GM23338 (cell line): Measurements from ENCODE around the gene CYP2J2. TPM values are rescaled to one million over a fixed set of nuclear protein-coding genes. Genes with fewer than 3 reads are reported as not detected.

Source experiments
- ATAC-seq: fragments of 200-7000 bp; cut with Tn5 transposase; 3 replicates; pipeline ENCODE4 v1.9.1; 2020
- DNase-seq: peaks from one replicate; pipeline ENCODE4 v3.0.0-alpha.2; 2015; ENCODE audit warnings: low spot score
- H2AFZ ChIP-seq: fragments of 200-600 bp; sonication (generic); 2 replicates; pipeline ENCODE4 v1.8.0; 2016; ENCODE audit warnings: antibody characterized with exemption, mild to moderate bottlenecking, moderate library complexity
- H3F3A ChIP-seq: fragments of 200-600 bp; sonication (generic); replicated peaks from 2 replicates; pipeline ENCODE4 v1.8.0; 2017; ENCODE audit warnings: antibody characterized with exemption, mixed run types, low read depth
- H3K27ac ChIP-seq: fragments of 200-600 bp; sonication (generic); 2 replicates; pipeline ENCODE4 v1.6.1; 2016; ENCODE audit warnings: low read depth
- H3K27me3 ChIP-seq: fragments of 200-600 bp; sonication (generic); 2 replicates; pipeline ENCODE4 v1.8.0; 2016; ENCODE audit warnings: mild to moderate bottlenecking, mixed run types, moderate library complexity; ENCODE audit not compliant: insufficient read depth
- H3K36me3 ChIP-seq: fragments of 200-600 bp; sonication (generic); 2 replicates; pipeline ENCODE4 v1.8.0; 2016; ENCODE audit warnings: mild to moderate bottlenecking; ENCODE audit not compliant: insufficient read depth
- H3K4me1 ChIP-seq: fragments of 200-600 bp; sonication (generic); 2 replicates; pipeline ENCODE4 v1.8.0; 2016; ENCODE audit warnings: mild to moderate bottlenecking, moderate library complexity; ENCODE audit not compliant: insufficient read depth
- H3K4me2 ChIP-seq: fragments of 200-600 bp; sonication (generic); 2 replicates; pipeline ENCODE4 v1.7.1; 2017; ENCODE audit warnings: mixed run types
- H3K4me3 ChIP-seq: fragments of 200-600 bp; sonication (generic); 2 replicates; pipeline ENCODE4 v1.6.1; 2016; ENCODE audit warnings: mixed run types
- H3K79me2 ChIP-seq: fragments of 200-600 bp; sonication (generic); replicated peaks from 2 replicates; pipeline ENCODE4 v1.8.0; 2017; ENCODE audit warnings: mild to moderate bottlenecking; ENCODE audit not compliant: insufficient read depth
- H3K9me2 ChIP-seq: fragments of 200-600 bp; sonication (generic); 2 replicates; pipeline ENCODE4 v1.8.0; 2017; ENCODE audit not compliant: insufficient read depth
- H4K20me1 ChIP-seq: fragments of 200-600 bp; sonication (generic); replicated peaks from 2 replicates; pipeline ENCODE4 v1.8.0; 2017; ENCODE audit warnings: mild to moderate bottlenecking; ENCODE audit not compliant: insufficient read depth
- H3K27ac Mint-ChIP-seq: 2 replicates; pipeline ENCODE4 v1.8.0; 2020; ENCODE audit warnings: inconsistent platforms, mild to moderate bottlenecking, moderate library complexity, mixed read lengths
- H3K27me3 Mint-ChIP-seq: 3 replicates; pipeline ENCODE4 v1.8.0; 2022; ENCODE audit warnings: low read depth, mild to moderate bottlenecking, moderate library complexity, mixed read lengths, inconsistent platforms; ENCODE audit not compliant: insufficient read depth, poor library complexity
- H3K36me3 Mint-ChIP-seq: 3 replicates; pipeline ENCODE4 v1.8.0; 2021; ENCODE audit warnings: low read depth, mild to moderate bottlenecking, inconsistent platforms, moderate library complexity, mixed read lengths
- H3K4me1 Mint-ChIP-seq: 3 replicates; pipeline ENCODE4 v1.8.0; 2020; ENCODE audit warnings: mild to moderate bottlenecking, inconsistent platforms, mixed read lengths
- H3K4me3 Mint-ChIP-seq: 3 replicates; pipeline ENCODE4 v1.8.0; 2021; ENCODE audit warnings: moderate library complexity, mild to moderate bottlenecking, inconsistent platforms, mixed read lengths
- H3K9me3 Mint-ChIP-seq: 3 replicates; pipeline ENCODE4 v1.8.0; 2020; ENCODE audit warnings: moderate library complexity, mild to moderate bottlenecking, inconsistent platforms, mixed read lengths
- CREB1 ChIP-seq: fragments of 250-450 bp; sonication (Bioruptor Pico); IDR thresholded peaks from 2 replicates; pipeline ENCODE4 v1.5.0; 2020; ENCODE audit warnings: low read depth, mild to moderate bottlenecking, moderate library complexity
- EZH2 ChIP-seq: fragments of 200-600 bp; sonication (generic); IDR thresholded peaks from one replicate; pipeline ENCODE4 v1.8.0; 2017; ENCODE audit warnings: antibody characterized with exemption, mild to moderate bottlenecking, low read depth; ENCODE audit not compliant: unreplicated experiment
- EZH2phosphoT487 ChIP-seq: fragments of 200-600 bp; sonication (generic); IDR thresholded peaks from one replicate; pipeline ENCODE4 v1.8.1; 2018; ENCODE audit warnings: antibody characterized with exemption; ENCODE audit not compliant: unreplicated experiment
- JUNB ChIP-seq: IDR thresholded peaks from one replicate; pipeline ENCODE4 v1.6.1; 2016; ENCODE audit warnings: antibody characterized with exemption; ENCODE audit not compliant: unreplicated experiment
- NANOG ChIP-seq: IDR thresholded peaks from 2 replicates; pipeline ENCODE4 v1.6.1; 2016; ENCODE audit warnings: antibody characterized with exemption, borderline replicate concordance
- POLR2AphosphoS5 ChIP-seq: IDR thresholded peaks from 2 replicates; pipeline ENCODE4 v1.6.1; 2016; ENCODE audit warnings: antibody characterized with exemption, low read depth
- polyA plus RNA-seq: library from polyadenylated mRNA; unstranded; fragments of >200 nt; fragmentation: Nextera tagmentation; extraction: Ambion mirVana; gene quantifications from 2 replicates; pipeline ENCODE4 v1.2.1, GENCODE V29; 2016
- total RNA-seq: library from RNA; depleted of rRNA; stranded (reverse); fragments of >200 nt; shearing (Covaris generic); gene quantifications from 2 replicates; pipeline ENCODE4 v1.2.3, GENCODE V29; 2014
- TF ChIP-seq, protein P1 (sequence below): fragments of 250-450 bp; sonication (Bioruptor Pico); IDR thresholded peaks from 2 replicates; pipeline ENCODE4 v1.5.0; 2020; ENCODE audit warnings: mild to moderate bottlenecking, moderate library complexity
- TF ChIP-seq, protein P2 (sequence below), 2 experiments: fragments of 200-600 bp in 1 of 2; sonication (generic) in 1 of 2; conservative IDR thresholded peaks; 2 replicates each; pipeline versions ENCODE4 v1.5.1 to v1.6.1; 2016 to 2017; ENCODE audit warnings: antibody characterized with exemption in 2 of 2, low read depth in 2 of 2, mild to moderate bottlenecking in 2 of 2, moderate library complexity in 1 of 2
- TF ChIP-seq, protein P3 (sequence below): IDR thresholded peaks from one replicate; pipeline ENCODE4 v1.6.1; 2018; ENCODE audit warnings: antibody characterized with exemption; ENCODE audit not compliant: unreplicated experiment
- TF ChIP-seq, protein P4 (sequence below): IDR thresholded peaks from 2 replicates; pipeline ENCODE4 v1.6.1; 2016; ENCODE audit warnings: antibody characterized with exemption

The CYP2J2 gene
- total and polyA plus RNA-seq, 2 experiments from 2014 or later: 1.4 to 1.5 TPM

DNA sequence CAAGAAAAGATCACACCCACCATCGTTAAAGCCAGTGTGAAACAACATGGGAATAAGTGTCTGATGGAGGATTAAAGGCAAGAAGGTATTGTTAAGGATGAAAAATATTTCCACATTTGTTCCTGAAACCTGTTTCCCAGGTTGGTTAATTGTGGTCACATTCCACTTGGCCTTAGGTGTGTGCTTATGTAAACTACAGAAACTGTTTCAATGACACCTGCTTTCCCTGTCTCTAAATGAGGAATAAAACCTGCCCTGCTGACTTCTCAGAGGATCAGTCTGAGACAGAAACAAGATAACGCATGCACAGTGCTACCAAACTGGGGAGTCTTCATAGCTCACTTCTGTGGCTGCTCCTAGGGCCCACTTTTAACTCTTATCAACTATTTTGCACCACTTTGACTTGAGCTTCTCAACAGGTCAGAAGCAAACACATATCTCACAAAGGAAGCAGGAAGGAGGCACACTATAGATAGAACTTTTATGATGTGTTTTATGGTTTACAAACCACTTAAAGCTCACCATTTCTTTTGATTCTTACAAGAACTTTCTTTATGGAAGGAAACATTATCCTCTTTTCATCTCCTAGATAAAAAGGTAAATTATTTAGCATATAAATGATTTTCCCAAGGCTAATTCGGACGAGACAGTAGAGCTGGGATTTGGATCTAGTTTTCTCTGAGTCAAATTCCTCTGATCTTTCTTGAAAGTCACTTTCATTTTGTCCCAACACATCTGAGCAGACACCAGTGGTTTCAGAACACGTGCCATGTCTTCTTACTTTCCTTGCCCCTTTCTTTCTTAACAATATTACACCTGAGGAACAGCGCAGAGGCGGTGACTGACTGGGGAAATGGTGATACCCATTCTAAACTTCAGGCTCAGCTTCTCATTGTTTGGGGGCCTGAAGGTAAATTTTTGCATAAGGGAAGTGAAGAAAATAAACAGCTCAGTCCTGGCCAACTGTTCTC is 33.4 kb downstream of the CYP2J2 start (continued):
- TF ChIP-seq, protein P1, sequence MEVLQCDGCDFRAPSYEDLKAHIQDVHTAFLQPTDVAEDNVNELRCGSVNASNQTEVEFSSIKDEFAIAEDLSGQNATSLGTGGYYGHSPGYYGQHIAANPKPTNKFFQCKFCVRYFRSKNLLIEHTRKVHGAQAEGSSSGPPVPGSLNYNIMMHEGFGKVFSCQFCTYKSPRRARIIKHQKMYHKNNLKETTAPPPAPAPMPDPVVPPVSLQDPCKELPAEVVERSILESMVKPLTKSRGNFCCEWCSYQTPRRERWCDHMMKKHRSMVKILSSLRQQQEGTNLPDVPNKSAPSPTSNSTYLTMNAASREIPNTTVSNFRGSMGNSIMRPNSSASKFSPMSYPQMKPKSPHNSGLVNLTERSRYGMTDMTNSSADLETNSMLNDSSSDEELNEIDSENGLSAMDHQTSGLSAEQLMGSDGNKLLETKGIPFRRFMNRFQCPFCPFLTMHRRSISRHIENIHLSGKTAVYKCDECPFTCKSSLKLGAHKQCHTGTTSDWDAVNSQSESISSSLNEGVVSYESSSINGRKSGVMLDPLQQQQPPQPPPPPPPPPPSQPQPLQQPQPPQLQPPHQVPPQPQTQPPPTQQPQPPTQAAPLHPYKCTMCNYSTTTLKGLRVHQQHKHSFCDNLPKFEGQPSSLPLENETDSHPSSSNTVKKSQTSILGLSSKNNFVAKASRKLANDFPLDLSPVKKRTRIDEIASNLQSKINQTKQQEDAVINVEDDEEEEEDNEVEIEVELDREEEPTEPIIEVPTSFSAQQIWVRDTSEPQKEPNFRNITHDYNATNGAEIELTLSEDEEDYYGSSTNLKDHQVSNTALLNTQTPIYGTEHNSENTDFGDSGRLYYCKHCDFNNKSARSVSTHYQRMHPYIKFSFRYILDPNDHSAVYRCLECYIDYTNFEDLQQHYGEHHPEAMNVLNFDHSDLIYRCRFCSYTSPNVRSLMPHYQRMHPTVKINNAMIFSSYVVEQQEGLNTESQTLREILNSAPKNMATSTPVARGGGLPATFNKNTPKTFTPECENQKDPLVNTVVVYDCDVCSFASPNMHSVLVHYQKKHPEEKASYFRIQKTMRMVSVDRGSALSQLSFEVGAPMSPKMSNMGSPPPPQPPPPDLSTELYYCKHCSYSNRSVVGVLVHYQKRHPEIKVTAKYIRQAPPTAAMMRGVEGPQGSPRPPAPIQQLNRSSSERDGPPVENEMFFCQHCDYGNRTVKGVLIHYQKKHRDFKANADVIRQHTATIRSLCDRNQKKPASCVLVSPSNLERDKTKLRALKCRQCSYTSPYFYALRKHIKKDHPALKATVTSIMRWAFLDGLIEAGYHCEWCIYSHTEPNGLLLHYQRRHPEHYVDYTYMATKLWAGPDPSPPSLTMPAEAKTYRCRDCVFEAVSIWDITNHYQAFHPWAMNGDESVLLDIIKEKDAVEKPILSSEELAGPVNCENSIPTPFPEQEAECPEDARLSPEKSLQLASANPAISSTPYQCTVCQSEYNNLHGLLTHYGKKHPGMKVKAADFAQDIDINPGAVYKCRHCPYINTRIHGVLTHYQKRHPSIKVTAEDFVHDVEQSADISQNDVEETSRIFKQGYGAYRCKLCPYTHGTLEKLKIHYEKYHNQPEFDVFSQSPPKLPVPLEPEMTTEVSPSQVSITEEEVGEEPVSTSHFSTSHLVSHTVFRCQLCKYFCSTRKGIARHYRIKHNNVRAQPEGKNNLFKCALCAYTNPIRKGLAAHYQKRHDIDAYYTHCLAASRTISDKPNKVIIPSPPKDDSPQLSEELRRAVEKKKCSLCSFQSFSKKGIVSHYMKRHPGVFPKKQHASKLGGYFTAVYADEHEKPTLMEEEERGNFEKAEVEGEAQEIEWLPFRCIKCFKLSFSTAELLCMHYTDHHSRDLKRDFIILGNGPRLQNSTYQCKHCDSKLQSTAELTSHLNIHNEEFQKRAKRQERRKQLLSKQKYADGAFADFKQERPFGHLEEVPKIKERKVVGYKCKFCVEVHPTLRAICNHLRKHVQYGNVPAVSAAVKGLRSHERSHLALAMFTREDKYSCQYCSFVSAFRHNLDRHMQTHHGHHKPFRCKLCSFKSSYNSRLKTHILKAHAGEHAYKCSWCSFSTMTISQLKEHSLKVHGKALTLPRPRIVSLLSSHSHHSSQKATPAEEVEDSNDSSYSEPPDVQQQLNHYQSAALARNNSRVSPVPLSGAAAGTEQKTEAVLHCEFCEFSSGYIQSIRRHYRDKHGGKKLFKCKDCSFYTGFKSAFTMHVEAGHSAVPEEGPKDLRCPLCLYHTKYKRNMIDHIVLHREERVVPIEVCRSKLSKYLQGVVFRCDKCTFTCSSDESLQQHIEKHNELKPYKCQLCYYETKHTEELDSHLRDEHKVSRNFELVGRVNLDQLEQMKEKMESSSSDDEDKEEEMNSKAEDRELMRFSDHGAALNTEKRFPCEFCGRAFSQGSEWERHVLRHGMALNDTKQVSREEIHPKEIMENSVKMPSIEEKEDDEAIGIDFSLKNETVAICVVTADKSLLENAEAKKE: no peak
- TF ChIP-seq, protein P2, sequence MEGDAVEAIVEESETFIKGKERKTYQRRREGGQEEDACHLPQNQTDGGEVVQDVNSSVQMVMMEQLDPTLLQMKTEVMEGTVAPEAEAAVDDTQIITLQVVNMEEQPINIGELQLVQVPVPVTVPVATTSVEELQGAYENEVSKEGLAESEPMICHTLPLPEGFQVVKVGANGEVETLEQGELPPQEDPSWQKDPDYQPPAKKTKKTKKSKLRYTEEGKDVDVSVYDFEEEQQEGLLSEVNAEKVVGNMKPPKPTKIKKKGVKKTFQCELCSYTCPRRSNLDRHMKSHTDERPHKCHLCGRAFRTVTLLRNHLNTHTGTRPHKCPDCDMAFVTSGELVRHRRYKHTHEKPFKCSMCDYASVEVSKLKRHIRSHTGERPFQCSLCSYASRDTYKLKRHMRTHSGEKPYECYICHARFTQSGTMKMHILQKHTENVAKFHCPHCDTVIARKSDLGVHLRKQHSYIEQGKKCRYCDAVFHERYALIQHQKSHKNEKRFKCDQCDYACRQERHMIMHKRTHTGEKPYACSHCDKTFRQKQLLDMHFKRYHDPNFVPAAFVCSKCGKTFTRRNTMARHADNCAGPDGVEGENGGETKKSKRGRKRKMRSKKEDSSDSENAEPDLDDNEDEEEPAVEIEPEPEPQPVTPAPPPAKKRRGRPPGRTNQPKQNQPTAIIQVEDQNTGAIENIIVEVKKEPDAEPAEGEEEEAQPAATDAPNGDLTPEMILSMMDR (conservative IDR thresholded peaks at IDR 0.05; ENCODE audit: low read depth in 2 of 2): no peak
- TF ChIP-seq EZH2phosphoT487 (no peak), JUNB (no peak)

DNA sequence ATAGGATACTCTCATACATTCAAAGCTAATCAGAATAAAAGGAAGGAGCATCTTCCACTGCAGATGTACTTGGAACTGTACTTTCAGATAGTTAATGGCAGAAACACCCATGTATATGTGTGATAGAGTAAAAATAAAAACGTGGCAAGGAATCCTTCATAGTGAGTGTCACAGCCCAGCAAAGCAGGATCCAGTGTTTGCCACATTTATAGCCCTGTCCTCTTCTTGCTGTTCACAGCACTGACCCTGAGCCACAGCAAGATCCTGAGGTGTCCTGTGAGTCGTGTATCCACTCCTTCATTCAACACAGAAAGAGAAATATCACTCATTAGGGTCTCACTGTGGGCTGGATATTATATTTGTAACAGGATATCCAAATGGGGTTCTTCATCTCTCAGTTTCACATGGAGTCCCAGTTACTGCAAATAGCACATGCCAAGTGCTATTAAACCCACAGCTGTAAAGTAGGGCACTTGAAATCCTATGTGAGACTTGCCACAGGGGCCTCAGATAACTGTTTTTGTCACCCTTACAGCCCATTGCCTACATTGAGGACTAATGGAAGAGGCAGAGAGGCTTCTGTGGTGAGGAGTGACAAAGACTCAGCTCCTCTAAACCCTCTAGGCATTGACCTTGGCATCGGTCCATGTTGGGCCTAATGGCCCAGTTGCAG is 41.3 kb downstream of the CYP2J2 start:
- Histone ChIP-seq H3K4me3 (no peak overlapping the region), H4K20me1 (no peaks in the 10 kb centered on the region), H3K36me3 (no peaks in the 10 kb centered on the region), H3F3A (no peaks in the 10 kb centered on the region), H3K27ac (no peak overlapping the region), H3K4me1 (no peaks in the 10 kb centered on the region), H3K27me3 (no peaks in the 10 kb centered on the region), H3K79me2 (no peaks in the 10 kb centered on the region), H3K4me2 (no peak overlapping the region), H3K9me2 (no peaks in the 10 kb centered on the region), H2AFZ (no peak overlapping the region)
- H3K27ac Mint-ChIP-seq: no peak overlapping the region
- H3K4me3 Mint-ChIP-seq: no peak overlapping the region
- ATAC-seq: no peak
- TF ChIP-seq, protein P3, sequence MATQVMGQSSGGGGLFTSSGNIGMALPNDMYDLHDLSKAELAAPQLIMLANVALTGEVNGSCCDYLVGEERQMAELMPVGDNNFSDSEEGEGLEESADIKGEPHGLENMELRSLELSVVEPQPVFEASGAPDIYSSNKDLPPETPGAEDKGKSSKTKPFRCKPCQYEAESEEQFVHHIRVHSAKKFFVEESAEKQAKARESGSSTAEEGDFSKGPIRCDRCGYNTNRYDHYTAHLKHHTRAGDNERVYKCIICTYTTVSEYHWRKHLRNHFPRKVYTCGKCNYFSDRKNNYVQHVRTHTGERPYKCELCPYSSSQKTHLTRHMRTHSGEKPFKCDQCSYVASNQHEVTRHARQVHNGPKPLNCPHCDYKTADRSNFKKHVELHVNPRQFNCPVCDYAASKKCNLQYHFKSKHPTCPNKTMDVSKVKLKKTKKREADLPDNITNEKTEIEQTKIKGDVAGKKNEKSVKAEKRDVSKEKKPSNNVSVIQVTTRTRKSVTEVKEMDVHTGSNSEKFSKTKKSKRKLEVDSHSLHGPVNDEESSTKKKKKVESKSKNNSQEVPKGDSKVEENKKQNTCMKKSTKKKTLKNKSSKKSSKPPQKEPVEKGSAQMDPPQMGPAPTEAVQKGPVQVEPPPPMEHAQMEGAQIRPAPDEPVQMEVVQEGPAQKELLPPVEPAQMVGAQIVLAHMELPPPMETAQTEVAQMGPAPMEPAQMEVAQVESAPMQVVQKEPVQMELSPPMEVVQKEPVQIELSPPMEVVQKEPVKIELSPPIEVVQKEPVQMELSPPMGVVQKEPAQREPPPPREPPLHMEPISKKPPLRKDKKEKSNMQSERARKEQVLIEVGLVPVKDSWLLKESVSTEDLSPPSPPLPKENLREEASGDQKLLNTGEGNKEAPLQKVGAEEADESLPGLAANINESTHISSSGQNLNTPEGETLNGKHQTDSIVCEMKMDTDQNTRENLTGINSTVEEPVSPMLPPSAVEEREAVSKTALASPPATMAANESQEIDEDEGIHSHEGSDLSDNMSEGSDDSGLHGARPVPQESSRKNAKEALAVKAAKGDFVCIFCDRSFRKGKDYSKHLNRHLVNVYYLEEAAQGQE: no peak
- TF ChIP-seq POLR2AphosphoS5 (no peak), JUNB (no peak), EZH2 (no peak), CREB1 (CRISPR knock-in tag) (no peak), NANOG (no peak), EZH2phosphoT487 (no peak)
- TF ChIP-seq, protein P4, sequence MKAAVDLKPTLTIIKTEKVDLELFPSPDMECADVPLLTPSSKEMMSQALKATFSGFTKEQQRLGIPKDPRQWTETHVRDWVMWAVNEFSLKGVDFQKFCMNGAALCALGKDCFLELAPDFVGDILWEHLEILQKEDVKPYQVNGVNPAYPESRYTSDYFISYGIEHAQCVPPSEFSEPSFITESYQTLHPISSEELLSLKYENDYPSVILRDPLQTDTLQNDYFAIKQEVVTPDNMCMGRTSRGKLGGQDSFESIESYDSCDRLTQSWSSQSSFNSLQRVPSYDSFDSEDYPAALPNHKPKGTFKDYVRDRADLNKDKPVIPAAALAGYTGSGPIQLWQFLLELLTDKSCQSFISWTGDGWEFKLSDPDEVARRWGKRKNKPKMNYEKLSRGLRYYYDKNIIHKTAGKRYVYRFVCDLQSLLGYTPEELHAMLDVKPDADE: no peak
- DNase-seq: no peak
- H3K27me3 Mint-ChIP-seq: peaks cover 6% of the 10 kb centered on the region
- peaks cover 21% of the 10 kb centered on the region for H3K9me3 Mint-ChIP-seq
- H3K4me1 Mint-ChIP-seq: no peaks in the 10 kb centered on the region
- peaks cover 16% of the 10 kb centered on the region for H3K36me3 Mint-ChIP-seq
